H1 (cell line): Measurements from ENCODE around the gene COL4A1.

ENCODE experiments used
- ATF3 ChIP-seq: IDR thresholded peaks from 2 replicates; pipeline ENCODE4 v1.6.1; 2011; ENCODE audit warnings: low read depth, mild to moderate bottlenecking, low read length; ENCODE audit not compliant: insufficient read depth
- CBX5 ChIP-seq: fragments of 300-800, 300-1000 bp; sonication (generic); IDR thresholded peaks from 2 replicates; pipeline ENCODE4 v1.7.1; 2016; ENCODE audit warnings: antibody characterized with exemption, low read length, low read depth
- EZH2 ChIP-seq: fragments of 200-600 bp; sonication (generic); IDR thresholded peaks from 2 replicates; pipeline ENCODE4 v1.7.1; 2012; ENCODE audit warnings: low read depth, mild to moderate bottlenecking, moderate library complexity, low read length, inconsistent platforms; ENCODE audit not compliant: severe bottlenecking
- HDAC2 ChIP-seq, 2 experiments: fragments of 300-600 bp in 1 of 2; sonication (generic) in 1 of 2; IDR thresholded peaks; 2 replicates each; pipeline ENCODE4 v1.6.1; 2011 to 2012; ENCODE audit warnings: low read depth in 2 of 2, low read length in 2 of 2, mild to moderate bottlenecking in 2 of 2, moderate library complexity in 2 of 2, borderline replicate concordance in 1 of 2, inconsistent platforms in 1 of 2
- MAFK ChIP-seq: IDR thresholded peaks from 2 replicates; pipeline ENCODE4 v1.6.1; 2012; ENCODE audit warnings: low read depth, mild to moderate bottlenecking, improper control_type of control experiment, low read length
- MAX ChIP-seq: IDR thresholded peaks from 2 replicates; pipeline ENCODE4 v1.6.1; 2012; ENCODE audit warnings: inconsistent platforms
- POLR2AphosphoS5 ChIP-seq: IDR thresholded peaks from 2 replicates; pipeline ENCODE4 v1.6.1; 2011; ENCODE audit warnings: low read depth, low read length
- SUZ12 ChIP-seq: fragments of 200-600 bp; sonication (generic); IDR thresholded peaks from 2 replicates; pipeline ENCODE4 v1.6.1; 2012; ENCODE audit warnings: mild to moderate bottlenecking, inconsistent platforms, low read length, moderate library complexity, mixed read lengths
- TF ChIP-seq, protein P1 (sequence below), 3 experiments: IDR thresholded peaks; 1 replicate in 2 of 3; 2 replicates in 1 of 3; pipeline versions ENCODE4 v1.5.1 to v1.6.1; 2011; ENCODE audit warnings: low read length in 3 of 3, mild to moderate bottlenecking in 3 of 3, inconsistent platforms in 2 of 3, low read depth in 1 of 3, moderate library complexity in 1 of 3; ENCODE audit not compliant: insufficient read depth in 1 of 3; ENCODE audit errors: control extremely low read depth in 1 of 3
- TF ChIP-seq, protein P2 (sequence below): IDR thresholded peaks from 2 replicates; pipeline ENCODE4 v1.6.1; 2011; ENCODE audit warnings: low read length, improper control_type of control experiment

- TF ChIP-seq, protein P1, sequence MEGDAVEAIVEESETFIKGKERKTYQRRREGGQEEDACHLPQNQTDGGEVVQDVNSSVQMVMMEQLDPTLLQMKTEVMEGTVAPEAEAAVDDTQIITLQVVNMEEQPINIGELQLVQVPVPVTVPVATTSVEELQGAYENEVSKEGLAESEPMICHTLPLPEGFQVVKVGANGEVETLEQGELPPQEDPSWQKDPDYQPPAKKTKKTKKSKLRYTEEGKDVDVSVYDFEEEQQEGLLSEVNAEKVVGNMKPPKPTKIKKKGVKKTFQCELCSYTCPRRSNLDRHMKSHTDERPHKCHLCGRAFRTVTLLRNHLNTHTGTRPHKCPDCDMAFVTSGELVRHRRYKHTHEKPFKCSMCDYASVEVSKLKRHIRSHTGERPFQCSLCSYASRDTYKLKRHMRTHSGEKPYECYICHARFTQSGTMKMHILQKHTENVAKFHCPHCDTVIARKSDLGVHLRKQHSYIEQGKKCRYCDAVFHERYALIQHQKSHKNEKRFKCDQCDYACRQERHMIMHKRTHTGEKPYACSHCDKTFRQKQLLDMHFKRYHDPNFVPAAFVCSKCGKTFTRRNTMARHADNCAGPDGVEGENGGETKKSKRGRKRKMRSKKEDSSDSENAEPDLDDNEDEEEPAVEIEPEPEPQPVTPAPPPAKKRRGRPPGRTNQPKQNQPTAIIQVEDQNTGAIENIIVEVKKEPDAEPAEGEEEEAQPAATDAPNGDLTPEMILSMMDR (IDR thresholded peaks at IDR 0.05; ENCODE audit: control extremely low read depth in 1 of 3, insufficient read depth in 1 of 3, low read depth in 1 of 3, low read length in 3 of 3): no peak
- TF ChIP-seq EZH2 (no peak), POLR2AphosphoS5 (no peak), MAFK (no peak), SUZ12 (no peak), MAX (no peak), ATF3 (no peak), HDAC2 (IDR thresholded peaks at IDR 0.05; ENCODE audit: borderline replicate concordance in 1 of 2, low read depth in 2 of 2, low read length in 2 of 2) (no peak), CBX5 (no peak)
- TF ChIP-seq, protein P2, sequence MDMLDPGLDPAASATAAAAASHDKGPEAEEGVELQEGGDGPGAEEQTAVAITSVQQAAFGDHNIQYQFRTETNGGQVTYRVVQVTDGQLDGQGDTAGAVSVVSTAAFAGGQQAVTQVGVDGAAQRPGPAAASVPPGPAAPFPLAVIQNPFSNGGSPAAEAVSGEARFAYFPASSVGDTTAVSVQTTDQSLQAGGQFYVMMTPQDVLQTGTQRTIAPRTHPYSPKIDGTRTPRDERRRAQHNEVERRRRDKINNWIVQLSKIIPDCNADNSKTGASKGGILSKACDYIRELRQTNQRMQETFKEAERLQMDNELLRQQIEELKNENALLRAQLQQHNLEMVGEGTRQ: no peak
These were observed 58.4 kb downstream of the COL4A1 start for GRCh38 chr13:110248449-110249143.
